Hepatocyte (in vitro differentiated cells): ENCODE measurements around the gene SBNO2. TPM values are rescaled to one million over a fixed set of nuclear protein-coding genes. Genes with fewer than 3 reads are reported as not detected.

Source experiments
- DNase-seq: peaks from one replicate; pipeline ENCODE4 v3.0.0-alpha.2; 2016; ENCODE audit warnings: low spot score
- H2AFZ ChIP-seq: fragments of 200-600 bp; sonication (generic); 2 replicates; pipeline ENCODE4 v1.6.0; 2016; ENCODE audit warnings: antibody characterized with exemption, mild to moderate bottlenecking
- H3K27ac ChIP-seq: fragments of 200-600 bp; sonication (generic); 2 replicates; pipeline ENCODE4 v1.5.1; 2016; ENCODE audit warnings: mild to moderate bottlenecking
- H3K27me3 ChIP-seq: fragments of 200-600 bp; sonication (generic); 2 replicates; pipeline ENCODE4 v1.6.1; 2016
- H3K36me3 ChIP-seq: fragments of 200-600 bp; sonication (generic); replicated peaks from 2 replicates; pipeline ENCODE4 v1.5.1; 2016; ENCODE audit warnings: low read depth; ENCODE audit not compliant: insufficient read depth
- H3K4me1 ChIP-seq: fragments of 200-600 bp; sonication (generic); 2 replicates; pipeline ENCODE4 v1.5.1; 2016; ENCODE audit warnings: mild to moderate bottlenecking, moderate library complexity; ENCODE audit not compliant: insufficient read depth
- H3K4me2 ChIP-seq: fragments of 200-600 bp; sonication (generic); 2 replicates; pipeline ENCODE4 v1.6.0; 2016
- H3K4me3 ChIP-seq: fragments of 200-600 bp; sonication (generic); 2 replicates; pipeline ENCODE4 v1.5.1; 2016; ENCODE audit warnings: mild to moderate bottlenecking
- H3K79me2 ChIP-seq: fragments of 200-600 bp; sonication (generic); 2 replicates; pipeline ENCODE4 v1.6.0; 2017; ENCODE audit warnings: mild to moderate bottlenecking
- H3K9me2 ChIP-seq: fragments of 200-600 bp; sonication (generic); replicated peaks from 2 replicates; pipeline ENCODE4 v1.6.0; 2017; ENCODE audit warnings: mild to moderate bottlenecking; ENCODE audit not compliant: insufficient read depth
- H3K9me3 ChIP-seq: fragments of 200-600 bp; sonication (generic); 2 replicates; pipeline ENCODE4 v1.5.1; 2016; ENCODE audit warnings: low read depth, mild to moderate bottlenecking
- H4K20me1 ChIP-seq: fragments of 200-600 bp; sonication (generic); 2 replicates; pipeline ENCODE4 v1.6.0; 2016; ENCODE audit warnings: mild to moderate bottlenecking; ENCODE audit not compliant: insufficient read depth, poor library complexity, severe bottlenecking
- EZH2 ChIP-seq: fragments of 200-600 bp; sonication (generic); IDR thresholded peaks from 2 replicates; pipeline ENCODE4 v1.6.1; 2016; ENCODE audit warnings: antibody characterized with exemption, mild to moderate bottlenecking, borderline replicate concordance
- EZH2phosphoT487 ChIP-seq: fragments of 200-600 bp; sonication (generic); IDR thresholded peaks from one replicate; pipeline ENCODE4 v1.6.1; 2018; ENCODE audit warnings: antibody characterized with exemption, mild to moderate bottlenecking, low read depth, moderate library complexity; ENCODE audit not compliant: unreplicated experiment, severe bottlenecking
- WGBS: methylation state at CpG from one replicate; pipeline ENCODE4 v1.1.6; 2016; ENCODE audit warnings: low lambda C conversion rate; ENCODE audit errors: missing lambda C conversion rate; 5-methylcytosine and 5-hydroxymethylcytosine counted together
- polyA plus RNA-seq: library from polyadenylated mRNA; unstranded; fragments of >200 nt; fragmentation: Nextera tagmentation; extraction: Ambion mirVana; gene quantifications from 2 replicates; pipeline ENCODE4 v1.2.1, GENCODE V29; 2016
- total RNA-seq: library from RNA; depleted of rRNA; stranded (reverse); fragments of >200 nt; gene quantifications from 2 replicates; pipeline ENCODE4 v1.2.3, GENCODE V29; 2014
- TF ChIP-seq, protein P1 (sequence below): fragments of 200-600 bp; sonication (generic); IDR thresholded peaks from 2 replicates; pipeline ENCODE4 v1.5.1; 2016; ENCODE audit warnings: antibody characterized with exemption, mild to moderate bottlenecking; ENCODE audit not compliant: poor library complexity

SBNO2 gene
- total and polyA plus RNA-seq, 2 experiments from 2014 or later: 12.7 to 15.6 TPM

DNA sequence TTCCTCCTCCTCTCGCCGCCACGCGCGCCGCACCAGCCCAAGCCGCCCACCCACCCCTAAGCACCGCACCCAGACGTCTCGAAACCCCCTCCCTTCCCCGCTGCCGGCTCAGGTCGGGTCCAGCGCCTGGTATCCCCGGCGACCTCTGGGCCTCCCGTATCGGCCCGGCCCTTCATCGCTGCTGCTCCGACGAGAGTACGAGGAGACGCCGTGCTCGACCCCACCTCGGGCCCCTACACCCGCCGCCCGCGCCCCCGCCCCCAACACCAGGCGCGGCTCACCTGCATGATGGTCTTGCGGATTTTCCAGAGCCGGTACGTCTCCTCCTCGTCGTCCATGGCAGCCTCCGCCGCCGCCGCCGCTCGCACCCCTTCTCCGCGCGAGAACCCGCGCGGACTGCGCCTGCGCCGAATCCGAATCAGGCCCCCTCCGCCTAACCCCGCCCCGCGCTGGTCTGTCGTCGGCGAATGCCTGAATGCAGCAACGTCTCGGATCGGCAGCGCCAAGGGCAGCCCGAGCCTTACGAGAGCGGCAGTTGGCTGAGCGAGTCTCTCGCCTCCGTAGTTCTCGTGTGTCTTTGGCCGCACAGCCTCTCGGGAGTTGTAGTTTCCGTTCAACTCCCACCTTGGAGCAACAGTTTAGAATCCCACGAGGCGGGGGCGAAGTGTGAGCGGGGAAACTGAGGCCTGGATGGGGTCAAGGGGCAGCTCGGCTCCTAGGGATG, 78.9 kb downstream of the SBNO2 start, which contains the start of gene POLR2E:
Gene POLR2E, minus strand, starts transcription at position 398 of the 724 bp plus-strand sequence. Its CDS starts 60 bp downstream, at position 338.
- H3K9me2 ChIP-seq: no peaks in the 10 kb centered on the region
- H3K4me2 ChIP-seq: peak within 1 kb of the TSS; percentile 99
- peak within 1 kb of the TSS; percentile 51 for H3K4me3 ChIP-seq
- H3K36me3 ChIP-seq: no peaks in the 10 kb centered on the region
- peak within 1 kb of the TSS; percentile 42 for H2AFZ ChIP-seq
- H3K9me3 ChIP-seq: no peaks in the 10 kb centered on the region
- peak; percentile 99 for DNase-seq
- 2% methylated on average over 44 of the region's 81 CpGs for whole genome bisulfite sequencing
- H3K4me1 ChIP-seq: peaks cover 26% of the 10 kb centered on the region
- H4K20me1 ChIP-seq: peaks cover 12% of the 10 kb centered on the region
- H3K27me3 ChIP-seq: no peaks in the 10 kb centered on the region
- TF ChIP-seq, protein P1, sequence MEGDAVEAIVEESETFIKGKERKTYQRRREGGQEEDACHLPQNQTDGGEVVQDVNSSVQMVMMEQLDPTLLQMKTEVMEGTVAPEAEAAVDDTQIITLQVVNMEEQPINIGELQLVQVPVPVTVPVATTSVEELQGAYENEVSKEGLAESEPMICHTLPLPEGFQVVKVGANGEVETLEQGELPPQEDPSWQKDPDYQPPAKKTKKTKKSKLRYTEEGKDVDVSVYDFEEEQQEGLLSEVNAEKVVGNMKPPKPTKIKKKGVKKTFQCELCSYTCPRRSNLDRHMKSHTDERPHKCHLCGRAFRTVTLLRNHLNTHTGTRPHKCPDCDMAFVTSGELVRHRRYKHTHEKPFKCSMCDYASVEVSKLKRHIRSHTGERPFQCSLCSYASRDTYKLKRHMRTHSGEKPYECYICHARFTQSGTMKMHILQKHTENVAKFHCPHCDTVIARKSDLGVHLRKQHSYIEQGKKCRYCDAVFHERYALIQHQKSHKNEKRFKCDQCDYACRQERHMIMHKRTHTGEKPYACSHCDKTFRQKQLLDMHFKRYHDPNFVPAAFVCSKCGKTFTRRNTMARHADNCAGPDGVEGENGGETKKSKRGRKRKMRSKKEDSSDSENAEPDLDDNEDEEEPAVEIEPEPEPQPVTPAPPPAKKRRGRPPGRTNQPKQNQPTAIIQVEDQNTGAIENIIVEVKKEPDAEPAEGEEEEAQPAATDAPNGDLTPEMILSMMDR: no peak
- TF ChIP-seq EZH2: no peak
- TF ChIP-seq EZH2phosphoT487: no peak
- peak within 1 kb of the TSS; percentile 41 for H3K27ac ChIP-seq
- H3K79me2 ChIP-seq: peaks cover 34% of the 10 kb centered on the region

DNA sequence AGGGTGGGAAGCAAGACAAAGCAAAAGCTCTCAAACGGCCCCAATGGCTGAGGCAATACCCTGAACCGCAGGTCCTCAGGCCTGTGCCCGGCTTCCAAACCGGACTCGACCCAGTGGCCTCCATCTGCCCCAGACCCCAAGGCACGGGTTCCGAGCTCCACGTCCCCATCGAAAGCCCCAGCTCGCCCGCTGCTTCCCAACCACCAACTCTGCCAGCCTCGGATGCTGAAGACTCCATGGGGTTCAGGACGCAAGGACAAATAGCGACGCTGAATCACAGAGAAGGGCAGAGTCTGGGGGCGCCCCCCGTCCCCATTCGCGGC, 79.5 kb downstream of the SBNO2 start:
- no peaks in the 10 kb centered on the region for H3K9me3 ChIP-seq
- H3K4me3 ChIP-seq: peak overlapping the region; percentile 51
- H3K4me1 ChIP-seq: peaks cover 26% of the 10 kb centered on the region
- no peak for DNase-seq
- H3K79me2 ChIP-seq: peaks cover 34% of the 10 kb centered on the region
- H3K27ac ChIP-seq: peak overlapping the region; percentile 41
- H3K9me2 ChIP-seq: no peaks in the 10 kb centered on the region
- H3K36me3 ChIP-seq: no peaks in the 10 kb centered on the region
- 5% methylated on average over 15 of the region's 19 CpGs for WGBS
- peaks cover 12% of the 10 kb centered on the region for H4K20me1 ChIP-seq
- peak overlapping the region; percentile 99 for H3K4me2 ChIP-seq
- no peak overlapping the region for H2AFZ ChIP-seq
- TF ChIP-seq EZH2 (no peak), EZH2phosphoT487 (no peak)
- TF ChIP-seq, protein P1: no peak
- no peaks in the 10 kb centered on the region for H3K27me3 ChIP-seq

DNA sequence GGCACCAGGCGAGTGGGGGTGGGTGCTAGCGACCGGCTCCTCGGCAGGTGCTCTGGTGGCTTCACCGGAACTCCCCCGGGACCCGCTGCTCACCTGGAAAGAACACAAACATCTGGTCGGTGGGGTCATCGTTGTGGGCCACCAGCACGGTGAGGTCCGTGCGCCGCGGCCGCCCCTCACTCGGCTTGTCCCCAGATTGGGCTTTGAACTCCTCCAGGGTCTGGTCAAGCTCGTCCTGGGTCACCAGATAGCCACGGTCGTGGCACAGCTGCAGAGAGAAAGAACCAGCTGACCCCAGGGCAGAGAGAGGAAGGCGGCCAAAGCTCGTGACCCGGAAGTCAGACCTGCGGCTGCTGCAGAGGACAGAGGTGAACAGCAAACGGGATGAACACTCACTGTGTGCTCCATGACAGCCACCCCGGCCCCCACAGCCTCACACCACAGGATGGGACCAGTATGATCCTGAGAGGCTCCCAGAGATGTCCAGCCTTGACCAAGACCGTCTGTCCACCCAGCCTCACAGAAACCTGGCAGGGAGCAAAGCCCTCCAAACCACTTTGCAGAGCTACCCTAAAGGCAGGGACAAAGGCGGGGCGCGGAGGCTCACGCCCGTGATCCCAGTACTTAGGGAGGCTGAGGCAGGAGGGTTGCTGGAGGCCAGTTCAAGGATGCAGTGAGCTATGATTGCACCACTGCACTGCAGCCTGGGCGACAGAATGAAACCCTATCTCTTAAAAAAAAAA, 80.1 kb downstream of the SBNO2 start:
- DNase-seq: no peak
- Histone ChIP-seq H2AFZ (no peak overlapping the region), H3K9me2 (no peaks in the 10 kb centered on the region), H3K4me2 (peak overlapping the region; percentile 99), H3K79me2 (peaks cover 34% of the 10 kb centered on the region), H3K9me3 (no peaks in the 10 kb centered on the region), H4K20me1 (peaks cover 12% of the 10 kb centered on the region), H3K36me3 (no peaks in the 10 kb centered on the region), H3K27me3 (no peaks in the 10 kb centered on the region), H3K4me3 (peak overlapping the region; percentile 51), H3K27ac (no peak overlapping the region), H3K4me1 (peaks cover 22% of the 10 kb centered on the region)
- TF ChIP-seq EZH2phosphoT487: no peak
- no peak for TF ChIP-seq EZH2
- TF ChIP-seq, protein P1: no peak
- WGBS: 74% methylated on average over 22 of the region's 32 CpGs
